SIG-M5 treated with dmso at 0.1 percent for 504 hours (cell line): ENCODE measurements around the gene ESYT3.
"Not testable (repeated sequence)": the region's sequence is repeated elsewhere in the genome, so short reads cannot be mapped to it uniquely, and the experiment has no call there.

ENCODE experiments used
- DNase-seq: peaks from one replicate; lab custom pipeline; 2025; ENCODE audit not compliant: unreplicated experiment; lab: John Stamatoyannopoulos, UW

ESYT3 gene

GRCh38 chr3:138441742-138442141 is 7.3 kb downstream of the ESYT3 start:
- DNase-seq: no peak

DNA sequence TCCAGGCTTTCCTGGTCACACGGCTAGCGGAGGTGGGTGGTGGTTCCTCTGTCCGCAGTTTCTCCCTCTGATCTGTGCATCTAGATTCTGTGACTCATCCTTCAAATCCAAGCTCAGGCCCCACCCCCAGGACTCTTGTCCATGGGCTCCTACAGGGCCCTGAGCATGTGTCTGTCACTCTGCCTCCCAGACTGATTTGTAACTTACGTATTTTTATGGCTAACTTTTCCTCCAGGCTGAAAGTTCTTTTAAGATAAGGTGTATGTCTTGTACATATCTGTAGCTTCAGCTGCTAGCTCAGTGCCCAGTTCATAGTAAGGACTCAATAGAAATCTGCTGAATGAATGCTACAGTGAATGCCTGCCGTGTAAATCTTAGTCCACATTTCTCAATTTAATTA is 8.0 kb downstream of the ESYT3 start:
- DNase-seq: no peak

DNA sequence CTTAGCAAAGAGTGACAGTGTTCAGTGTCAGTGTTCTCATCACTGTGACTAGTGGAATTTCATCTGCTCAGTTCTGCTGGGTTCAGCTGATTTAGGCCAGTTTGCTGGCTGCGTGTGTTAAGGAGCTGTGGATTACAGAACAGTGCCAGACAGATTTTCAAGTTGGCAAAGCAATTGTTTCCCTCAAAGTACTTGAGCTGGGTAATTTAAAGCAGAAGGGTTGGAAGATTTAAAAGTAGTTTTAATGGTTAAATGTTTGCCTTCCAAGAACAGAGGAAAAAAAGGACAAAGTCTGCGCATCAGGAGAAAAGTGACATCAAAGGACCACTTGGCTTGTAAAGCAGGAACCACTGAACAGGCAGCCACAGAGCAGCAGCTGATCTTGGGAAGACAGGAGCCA is 8.7 kb downstream of the ESYT3 start:
- DNase-seq: no peak

GRCh38 chr3:138443521-138444503 is 9.4 kb downstream of the ESYT3 start:
- DNase-seq: no peak

GRCh38 chr3:138445236-138445635 is 10.8 kb downstream of the ESYT3 start:
- peak; percentile 11 for DNase-seq

DNA sequence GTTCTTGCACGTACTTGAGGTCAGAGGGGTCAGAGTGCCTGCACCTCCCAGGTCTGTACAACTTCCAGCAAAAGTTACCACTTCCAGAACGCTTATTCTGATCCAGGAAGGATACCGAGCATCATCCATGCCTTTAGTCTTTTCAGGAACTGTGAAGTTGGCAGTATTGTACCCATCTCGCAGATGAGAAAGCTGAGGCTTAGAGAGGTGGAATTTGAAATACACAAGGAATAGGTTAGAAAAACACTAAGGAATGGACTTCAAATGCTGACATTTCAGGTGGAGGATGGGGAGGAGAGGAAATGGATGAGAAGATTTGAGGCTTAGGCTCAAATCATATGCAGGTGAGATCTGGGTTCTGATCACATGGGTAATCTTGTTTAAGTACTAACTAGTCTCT is 11.2 kb downstream of the ESYT3 start:
- no peak for DNase-seq

DNA sequence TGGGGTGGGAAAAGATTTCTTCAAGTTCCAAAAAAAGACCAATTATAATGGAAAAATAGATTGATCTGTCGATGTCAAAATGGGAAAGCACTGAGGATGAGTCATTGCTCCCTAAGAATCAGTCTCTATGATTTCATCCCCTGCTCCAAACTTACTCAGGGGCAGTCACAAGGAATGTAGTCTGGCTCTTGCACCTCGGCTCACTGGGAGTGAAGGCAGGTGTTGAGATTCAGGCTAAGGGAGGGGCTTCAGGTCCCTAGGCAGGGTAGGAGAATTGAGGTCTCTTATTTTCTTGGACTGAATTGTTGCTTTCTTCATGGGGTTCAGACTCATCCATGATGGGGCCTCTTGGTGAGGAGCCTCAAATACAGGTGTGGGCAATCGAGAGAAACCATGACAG is 14.2 kb downstream of the ESYT3 start:
- DNase-seq: no peak

DNA sequence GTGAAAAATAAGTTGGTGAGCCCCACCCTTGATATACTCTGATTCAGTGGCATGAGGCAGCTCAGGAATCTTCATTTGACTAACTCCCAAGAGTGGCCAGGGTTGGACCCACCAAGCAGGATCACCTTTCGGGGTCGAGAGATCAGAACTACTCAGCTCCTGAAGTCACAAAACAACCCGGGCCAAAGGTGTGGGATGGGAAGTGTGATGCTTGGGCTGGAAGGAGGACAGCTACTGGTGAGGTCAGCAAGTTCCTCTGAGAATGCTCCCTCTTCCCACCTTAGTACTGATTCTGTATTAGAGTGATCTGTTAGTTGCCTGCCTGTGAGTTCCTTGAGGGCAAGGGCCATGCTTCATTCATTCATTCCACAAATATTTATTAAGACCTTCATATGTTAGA is 15.1 kb downstream of the ESYT3 start:
- DNase-seq: no peak

- DNase-seq: no peak
These were observed 15.8 kb downstream of the ESYT3 start for GRCh38 chr3:138450181-138450580.

DNA sequence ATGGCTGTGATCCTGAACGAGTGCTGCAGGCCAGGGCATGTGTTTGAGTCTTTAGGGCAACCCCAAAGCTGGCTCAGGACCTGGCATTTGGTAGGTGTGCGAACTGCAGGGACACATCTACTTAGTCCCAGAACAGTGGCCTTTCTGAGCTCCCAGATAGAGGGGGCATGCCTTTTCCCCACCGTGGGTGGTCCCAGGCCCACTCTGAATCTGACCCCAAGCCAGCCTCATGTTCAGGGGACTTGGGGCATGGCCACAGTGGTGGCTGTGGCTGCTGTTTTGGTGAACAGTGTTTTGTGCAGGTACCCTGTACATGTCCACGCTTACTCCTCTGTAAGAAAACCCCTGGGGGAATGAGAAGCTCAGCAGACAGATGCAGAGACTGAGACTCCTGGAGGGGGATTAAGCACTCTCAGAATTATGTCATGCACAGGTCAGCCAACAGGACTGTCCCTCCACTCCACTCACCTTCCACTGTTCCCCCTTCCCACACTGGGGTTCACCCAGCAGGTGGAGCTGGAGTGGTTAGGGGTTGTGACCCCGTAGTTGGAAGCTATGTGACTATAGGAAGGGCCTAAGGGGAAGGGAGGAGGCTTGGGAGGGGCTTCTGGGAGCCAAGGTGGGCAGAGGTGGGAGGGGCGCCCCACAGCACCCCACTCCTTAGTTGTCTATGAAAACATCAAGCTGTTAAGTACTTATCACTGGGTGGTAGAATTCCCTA is 16.4 kb downstream of the ESYT3 start:
- no peak for DNase-seq

- no peak for DNase-seq
These were observed 17.3 kb downstream of the ESYT3 start for GRCh38 chr3:138451595-138452162.

- DNase-seq: no peak
These were observed 18.0 kb downstream of the ESYT3 start for GRCh38 chr3:138452436-138452835.

DNA sequence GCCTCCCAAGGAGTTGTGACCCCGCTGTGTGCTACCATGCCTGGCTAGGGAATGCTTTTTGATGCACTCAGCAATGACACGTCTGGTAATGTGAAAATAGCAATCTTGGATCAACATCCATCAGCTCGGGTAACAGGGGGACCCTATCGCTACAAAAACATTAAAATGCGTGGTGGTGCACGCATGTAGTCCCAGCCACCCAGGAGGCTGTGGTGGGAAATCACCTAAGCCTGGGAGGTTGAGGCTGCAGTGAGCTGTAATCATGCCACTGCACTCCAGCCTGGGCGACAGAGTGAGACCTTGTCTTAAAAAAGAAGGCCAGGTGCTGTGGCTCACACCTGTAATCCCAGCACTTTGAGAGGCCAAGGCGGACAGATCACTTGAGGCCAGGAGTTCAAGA is 19.5 kb downstream of the ESYT3 start:
- not testable (repeated sequence) for DNase-seq

- DNase-seq: no peak
These were observed 21.6 kb downstream of the ESYT3 start for GRCh38 chr3:138455801-138456716.

GRCh38 chr3:138456961-138457862 is 22.8 kb downstream of the ESYT3 start:
- DNase-seq: no peak

DNA sequence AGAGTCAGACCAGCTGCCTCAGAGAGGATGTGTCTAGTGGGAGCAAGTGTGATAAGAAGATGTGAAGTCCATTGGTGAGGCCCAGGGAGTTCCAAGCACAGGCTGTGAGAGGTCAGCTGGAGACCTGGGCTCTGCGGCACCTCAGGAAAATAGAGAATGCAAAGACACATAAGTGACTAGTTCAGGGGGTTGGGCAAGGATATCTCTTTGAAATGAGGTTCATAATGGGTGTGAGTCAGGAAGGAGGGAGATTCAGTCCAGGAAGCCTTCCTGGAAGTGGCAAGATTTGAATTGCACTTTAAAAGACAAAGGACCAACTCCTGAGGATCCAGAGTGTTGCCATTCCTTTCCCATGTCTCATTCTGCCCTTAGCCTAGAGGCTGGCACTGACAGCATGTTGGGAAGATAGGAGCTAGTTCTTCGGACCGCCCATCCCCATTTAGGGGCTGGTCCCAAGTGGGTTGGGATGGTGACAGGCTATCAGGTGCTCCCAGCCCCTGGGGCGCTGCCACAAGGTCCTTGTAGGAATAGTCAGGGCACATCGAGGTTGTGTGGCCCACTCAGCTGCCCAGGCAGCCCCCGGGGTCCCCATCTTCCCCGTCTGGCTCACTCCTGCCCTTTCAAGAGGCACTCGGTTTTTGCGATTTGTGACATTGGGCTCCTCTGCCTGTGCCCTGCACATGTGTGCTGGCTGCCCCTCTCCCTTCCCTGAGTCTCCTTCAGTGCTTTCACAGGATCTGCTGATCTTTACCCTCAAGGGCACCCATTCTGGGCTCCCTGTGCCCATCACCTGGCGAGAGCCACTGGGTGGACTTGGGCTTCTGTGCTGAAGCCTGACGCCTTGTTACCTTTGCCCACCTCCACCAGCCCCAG is 23.7 kb downstream of the ESYT3 start:
- DNase-seq: no peak

DNA sequence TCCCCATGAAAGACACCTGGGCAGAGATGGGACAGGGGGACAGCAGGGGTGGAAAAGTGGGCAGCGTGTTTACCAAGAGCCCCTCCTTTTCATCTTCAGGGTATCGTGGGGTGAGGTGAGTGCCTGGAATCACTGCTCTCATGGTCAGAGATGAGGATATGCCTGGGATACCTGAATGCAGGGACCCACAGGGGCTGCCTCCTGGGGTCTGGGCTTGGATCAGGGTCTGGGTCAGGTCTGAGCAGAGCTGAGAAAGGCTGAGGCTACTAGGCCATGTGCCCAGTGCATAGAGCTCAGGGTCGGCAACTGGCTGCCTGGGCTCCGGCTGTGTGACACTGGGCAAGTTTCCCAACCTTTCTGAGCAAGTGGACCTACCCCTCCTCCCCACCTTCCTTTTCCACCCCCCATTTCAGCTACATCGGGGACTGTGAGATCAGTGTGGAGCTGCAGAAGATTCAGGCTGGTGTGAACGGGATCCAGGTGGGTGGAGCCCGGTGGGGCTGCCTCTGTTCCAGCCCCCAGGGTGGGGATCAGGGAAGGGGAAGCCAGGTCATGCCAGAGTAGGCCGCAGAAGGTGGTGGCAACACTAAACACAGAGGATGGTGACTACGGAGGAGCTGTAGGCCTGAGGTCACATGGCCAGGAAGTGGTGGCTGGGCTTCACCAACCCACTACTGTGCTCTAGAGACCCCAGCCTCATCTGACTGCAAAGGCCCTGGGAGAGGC is 24.5 kb downstream of the ESYT3 start:
- no peak for DNase-seq
